ENCODE measurements around the gene PUM2.

DNA sequence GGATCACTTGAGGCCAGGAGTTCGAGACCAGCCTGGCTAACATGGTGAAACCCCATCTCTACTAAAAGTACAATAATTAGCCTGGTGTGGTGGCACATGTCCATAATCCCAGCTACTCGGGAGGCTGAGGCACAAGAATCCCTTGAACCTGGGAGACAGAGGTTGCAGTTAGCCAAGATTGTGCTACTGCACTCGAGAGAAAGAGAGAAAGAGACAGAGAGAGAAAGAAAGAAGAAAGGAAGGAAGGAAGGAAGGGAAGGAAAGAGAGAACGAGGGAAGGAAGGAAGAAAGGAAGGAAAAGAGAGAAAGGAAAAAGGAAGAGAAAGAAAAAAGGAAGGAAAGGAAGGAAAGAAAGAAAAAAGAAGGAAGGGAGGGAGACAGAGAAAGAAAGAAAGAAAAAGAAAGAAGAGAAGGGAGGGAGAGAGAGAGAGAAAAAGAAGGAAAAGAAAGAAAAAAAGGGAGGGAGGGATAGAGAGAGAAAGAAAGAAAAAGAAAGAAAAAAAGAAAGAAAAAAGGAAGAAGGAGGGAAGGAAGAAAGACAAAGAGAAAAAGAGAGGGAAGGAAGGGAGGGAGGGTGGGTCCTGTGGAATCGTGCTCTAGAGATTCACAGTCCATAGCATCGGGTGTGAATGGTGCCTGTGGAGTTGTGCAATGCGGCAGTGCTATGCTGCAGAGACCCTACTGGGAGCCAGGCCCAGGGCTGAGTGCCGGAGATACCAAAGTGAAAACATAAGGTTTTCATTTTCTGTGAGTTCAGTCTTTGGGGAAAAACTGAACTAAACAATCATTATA, 121.1 kb downstream of the PUM2 start:
- TF ChIP-seq, protein P1, sequence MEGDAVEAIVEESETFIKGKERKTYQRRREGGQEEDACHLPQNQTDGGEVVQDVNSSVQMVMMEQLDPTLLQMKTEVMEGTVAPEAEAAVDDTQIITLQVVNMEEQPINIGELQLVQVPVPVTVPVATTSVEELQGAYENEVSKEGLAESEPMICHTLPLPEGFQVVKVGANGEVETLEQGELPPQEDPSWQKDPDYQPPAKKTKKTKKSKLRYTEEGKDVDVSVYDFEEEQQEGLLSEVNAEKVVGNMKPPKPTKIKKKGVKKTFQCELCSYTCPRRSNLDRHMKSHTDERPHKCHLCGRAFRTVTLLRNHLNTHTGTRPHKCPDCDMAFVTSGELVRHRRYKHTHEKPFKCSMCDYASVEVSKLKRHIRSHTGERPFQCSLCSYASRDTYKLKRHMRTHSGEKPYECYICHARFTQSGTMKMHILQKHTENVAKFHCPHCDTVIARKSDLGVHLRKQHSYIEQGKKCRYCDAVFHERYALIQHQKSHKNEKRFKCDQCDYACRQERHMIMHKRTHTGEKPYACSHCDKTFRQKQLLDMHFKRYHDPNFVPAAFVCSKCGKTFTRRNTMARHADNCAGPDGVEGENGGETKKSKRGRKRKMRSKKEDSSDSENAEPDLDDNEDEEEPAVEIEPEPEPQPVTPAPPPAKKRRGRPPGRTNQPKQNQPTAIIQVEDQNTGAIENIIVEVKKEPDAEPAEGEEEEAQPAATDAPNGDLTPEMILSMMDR (IDR thresholded peaks at IDR 0.05), result no peak
- TF ChIP-seq POLR2AphosphoS5 (IDR thresholded peaks at IDR 0.05) (no peak), EP300 (IDR thresholded peaks at IDR 0.05) (no peak)

Data from sigmoid colon (tissue), 4 donors.